HG03045 (cell line): ENCODE measurements around the gene KBTBD12.
"Not testable (repeated sequence)": the region's sequence is repeated elsewhere in the genome, so short reads cannot be mapped to it uniquely, and the experiment has no call there.

Experiments
- ATAC-seq: cut with Tn5 transposase; IDR thresholded peaks from one replicate; pipeline ENCODE4 v1.9.1; 2021; ENCODE audit warnings: mild to moderate bottlenecking, moderate library complexity; ENCODE audit not compliant: unreplicated experiment

Gene KBTBD12, protein sequence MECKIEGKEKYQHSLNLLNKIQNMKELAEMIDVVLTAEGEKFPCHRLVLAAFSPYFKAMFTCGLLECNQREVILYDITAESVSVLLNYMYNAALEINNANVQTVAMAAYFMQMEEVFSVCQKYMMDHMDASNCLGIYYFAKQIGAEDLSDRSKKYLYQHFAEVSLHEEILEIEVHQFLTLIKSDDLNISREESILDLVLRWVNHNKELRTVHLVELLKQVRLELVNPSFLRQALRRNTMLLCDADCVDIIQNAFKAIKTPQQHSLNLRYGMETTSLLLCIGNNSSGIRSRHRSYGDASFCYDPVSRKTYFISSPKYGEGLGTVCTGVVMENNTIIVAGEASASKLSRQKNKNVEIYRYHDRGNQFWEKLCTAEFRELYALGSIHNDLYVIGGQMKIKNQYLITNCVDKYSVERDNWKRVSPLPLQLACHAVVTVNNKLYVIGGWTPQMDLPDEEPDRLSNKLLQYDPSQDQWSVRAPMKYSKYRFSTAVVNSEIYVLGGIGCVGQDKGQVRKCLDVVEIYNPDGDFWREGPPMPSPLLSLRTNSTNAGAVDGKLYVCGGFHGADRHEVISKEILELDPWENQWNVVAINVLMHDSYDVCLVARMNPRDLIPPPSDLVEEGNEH

GRCh38 chr3:127915115-127915936, at the start of gene KBTBD12:
Gene KBTBD12 (plus strand): TSS chr3:127915232. CDS start chr3:127923062, 7,830 bp downstream.
- no peak for ATAC-seq

DNA sequence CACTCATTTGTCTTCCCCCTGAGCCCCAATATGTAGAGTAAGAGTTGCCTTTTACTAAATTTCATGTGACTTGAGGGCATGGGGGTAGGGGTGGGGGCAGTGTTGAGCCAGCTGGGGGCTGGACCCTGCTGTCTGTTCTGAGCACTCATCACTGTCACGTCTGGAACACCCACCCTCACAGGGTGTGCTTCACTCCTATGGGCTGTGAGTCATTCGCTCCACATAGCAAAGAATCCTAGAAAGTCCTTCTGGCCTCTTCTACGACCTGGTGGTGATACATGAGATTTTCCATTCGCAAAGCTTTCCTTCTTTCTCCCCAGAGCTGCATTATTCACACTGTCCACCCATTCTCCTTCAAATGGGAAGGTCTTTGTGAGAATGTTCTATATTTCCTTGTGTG, 49.1 kb upstream of the KBTBD12 start:
- no peak for ATAC-seq

DNA sequence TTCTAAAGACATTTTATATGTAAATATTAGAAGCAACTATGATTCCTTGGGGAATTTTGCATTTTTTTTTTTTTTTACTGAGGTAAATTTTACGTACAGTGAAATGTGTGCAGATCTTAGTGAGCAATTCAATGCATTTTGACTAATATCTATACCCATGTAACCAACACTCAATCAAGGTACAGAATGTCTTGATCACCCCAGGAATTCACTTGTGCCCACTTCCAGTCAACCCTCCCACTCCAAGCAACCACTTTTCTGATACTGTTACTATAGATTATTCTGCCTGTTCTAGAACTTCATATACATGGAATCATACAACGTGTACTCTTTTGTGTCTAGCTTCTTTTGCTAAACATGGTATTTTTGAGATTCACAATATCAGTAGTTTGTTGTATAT, 47.6 kb upstream of the KBTBD12 start:
- ATAC-seq, result no peak

DNA sequence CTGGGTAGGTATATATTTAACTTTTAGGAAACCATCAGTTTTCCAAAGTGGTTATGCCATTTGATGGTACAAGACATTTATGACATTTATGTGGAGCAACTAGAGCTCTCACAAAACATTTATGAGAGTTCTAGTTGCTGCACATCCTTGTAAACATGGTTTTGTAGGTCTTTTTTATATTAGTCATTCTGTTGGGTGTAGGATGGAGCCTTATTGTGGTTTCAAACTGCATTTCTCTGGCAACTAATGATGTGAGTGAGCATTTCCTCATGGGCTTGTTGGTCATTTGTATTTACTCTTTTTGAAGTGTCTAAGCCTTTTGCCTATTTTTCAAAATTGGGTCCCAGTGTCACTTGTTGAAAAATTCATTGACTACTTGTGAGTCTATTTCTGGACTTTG, 47.0 kb upstream of the KBTBD12 start:
- ATAC-seq, result no peak

GRCh38 chr3:127870156-127870555, 44.9 kb upstream of the KBTBD12 start:
- ATAC-seq, result no peak

GRCh38 chr3:127874097-127874496, 40.9 kb upstream of the KBTBD12 start:
- not testable (repeated sequence) for ATAC-seq

- ATAC-seq, result no peak
Observed at GRCh38 chr3:127881586-127881985, 33.4 kb upstream of the KBTBD12 start.

DNA sequence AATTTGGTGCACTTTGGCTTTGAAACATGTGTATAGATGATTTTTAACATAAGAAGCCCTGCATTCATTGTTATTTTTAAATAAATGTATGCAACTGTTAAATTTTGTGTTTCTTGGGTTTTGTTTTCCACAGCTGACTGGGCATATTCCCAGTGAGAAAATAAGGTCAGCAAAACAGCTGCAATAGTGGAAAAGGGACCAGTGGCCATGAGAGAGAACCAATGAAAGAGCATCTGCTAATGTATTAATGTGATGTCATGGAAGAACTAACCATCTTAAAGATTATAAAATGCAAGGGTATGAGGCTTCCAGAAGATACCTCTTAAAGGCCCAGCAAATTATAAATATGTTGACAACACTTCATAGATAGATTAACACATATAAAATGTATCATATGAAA, 31.0 kb upstream of the KBTBD12 start:
- ATAC-seq, result no peak

GRCh38 chr3:127886231-127886955, 28.6 kb upstream of the KBTBD12 start:
- no peak for ATAC-seq

DNA sequence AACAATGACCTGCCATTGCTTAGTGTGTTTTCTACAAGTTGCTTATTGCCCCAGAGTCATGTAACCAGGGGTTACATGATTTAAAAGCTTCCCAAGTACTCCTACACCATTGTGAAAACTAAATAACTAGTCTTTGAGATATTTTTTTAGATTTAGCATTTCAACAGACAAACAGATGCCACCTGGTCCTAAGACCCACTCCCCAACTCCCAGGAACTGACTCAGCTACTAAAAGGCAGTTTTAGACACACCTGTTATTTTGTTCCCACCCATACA, 28.1 kb upstream of the KBTBD12 start:
- no peak for ATAC-seq

GRCh38 chr3:127887321-127887720, 27.7 kb upstream of the KBTBD12 start:
- no peak for ATAC-seq

GRCh38 chr3:127888156-127888555, 26.9 kb upstream of the KBTBD12 start:
- ATAC-seq, result no peak

DNA sequence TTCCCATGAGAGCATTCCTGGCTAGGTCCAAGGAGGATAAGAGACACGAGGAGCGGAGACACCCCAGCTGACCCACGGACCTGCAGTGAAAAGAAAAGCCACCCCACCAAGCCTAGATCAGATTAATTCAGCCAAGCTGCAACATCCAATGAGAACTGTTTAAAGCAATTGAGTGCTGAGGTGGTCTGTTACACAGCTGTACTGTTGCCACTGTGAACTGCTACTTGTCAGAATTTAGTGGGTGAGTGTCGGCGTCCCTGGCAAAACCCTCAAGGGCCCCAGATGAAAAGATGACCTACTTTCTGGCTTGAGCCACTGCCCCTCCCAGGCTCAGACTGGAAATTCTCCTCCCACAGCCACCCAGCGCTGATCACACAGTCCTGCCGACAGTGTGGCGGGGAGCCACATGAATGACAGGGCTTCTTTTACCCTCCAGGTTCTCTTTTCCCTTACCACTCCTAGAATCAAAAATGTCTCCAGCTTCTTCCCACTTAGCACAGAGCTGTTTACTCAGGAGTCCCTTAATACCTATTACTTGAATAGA, 26.4 kb upstream of the KBTBD12 start:
- ATAC-seq, result no peak

- no peak for ATAC-seq
Observed at GRCh38 chr3:127889461-127889863, 25.6 kb upstream of the KBTBD12 start.

GRCh38 chr3:127889976-127890650, 24.9 kb upstream of the KBTBD12 start:
- ATAC-seq, result no peak

DNA sequence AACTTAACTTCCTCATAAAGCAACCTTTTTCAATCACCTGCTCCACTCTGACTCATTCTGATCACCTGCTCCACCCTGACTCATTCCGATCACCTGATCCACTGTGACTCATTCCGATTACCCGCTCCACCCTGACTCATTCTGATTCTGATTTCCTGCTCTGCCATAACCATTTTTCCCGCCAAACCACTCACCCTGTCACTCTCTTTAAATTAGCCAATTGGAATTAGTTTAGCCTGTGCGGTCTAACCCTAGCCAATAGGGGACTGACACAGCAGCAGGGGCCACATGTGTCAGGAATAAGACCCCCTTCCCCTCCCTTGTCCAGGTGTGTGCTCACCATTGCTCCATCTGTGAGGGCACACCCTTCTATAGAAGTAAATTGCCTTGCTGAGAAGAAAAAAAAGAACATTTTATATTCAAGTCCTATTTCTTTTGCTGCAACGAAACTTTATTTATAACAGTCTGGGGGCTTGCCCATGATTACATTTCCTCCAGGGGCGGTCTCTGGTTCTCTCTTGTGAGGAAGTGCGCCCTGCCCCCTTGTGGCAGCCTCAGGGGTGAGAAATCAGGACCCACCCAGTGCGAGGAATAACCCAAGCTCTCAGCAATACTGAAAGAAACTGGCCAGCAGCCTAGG, 24.3 kb upstream of the KBTBD12 start:
- ATAC-seq, result not testable (repeated sequence)

DNA sequence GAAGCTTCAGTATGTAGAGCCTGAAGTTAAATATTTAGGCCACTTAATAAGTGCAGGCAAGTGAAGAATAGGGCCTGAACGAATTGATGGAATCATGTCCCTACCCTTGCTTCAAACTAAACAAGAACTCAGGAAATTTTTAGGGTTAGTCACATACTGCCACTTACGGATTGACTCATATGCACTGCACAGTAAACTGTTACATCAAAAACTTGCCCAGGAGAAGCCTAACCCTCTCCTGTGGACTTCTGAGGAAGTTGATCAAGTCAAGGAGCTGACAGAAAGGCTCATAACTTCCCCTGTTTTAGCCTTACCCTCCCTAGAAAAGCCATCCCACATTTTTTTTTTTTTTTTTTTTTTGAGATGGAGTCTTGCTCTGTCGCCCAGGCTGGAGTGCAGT, 20.6 kb upstream of the KBTBD12 start:
- ATAC-seq, result no peak

GRCh38 chr3:127899200-127899599, 15.8 kb upstream of the KBTBD12 start:
- no peak for ATAC-seq

DNA sequence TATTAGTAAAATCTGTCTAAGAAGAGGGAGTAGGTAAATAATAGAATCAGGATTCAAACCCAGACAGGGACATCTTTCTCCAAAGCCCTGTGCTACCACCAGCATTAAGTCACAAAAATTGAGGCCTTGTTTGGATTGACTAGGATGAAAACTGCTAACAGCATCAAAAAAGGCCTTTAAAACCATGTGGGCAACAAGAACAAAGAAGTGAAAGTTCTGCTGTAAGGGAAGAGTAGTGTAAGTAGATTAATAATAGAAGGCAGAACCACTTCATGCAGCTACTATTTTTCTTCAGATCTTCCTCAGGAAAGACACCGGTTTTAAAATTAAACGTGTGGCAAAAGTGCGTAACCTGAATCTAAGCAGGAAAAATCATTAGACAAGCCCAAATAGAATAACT, 15.3 kb upstream of the KBTBD12 start:
- no peak for ATAC-seq

DNA sequence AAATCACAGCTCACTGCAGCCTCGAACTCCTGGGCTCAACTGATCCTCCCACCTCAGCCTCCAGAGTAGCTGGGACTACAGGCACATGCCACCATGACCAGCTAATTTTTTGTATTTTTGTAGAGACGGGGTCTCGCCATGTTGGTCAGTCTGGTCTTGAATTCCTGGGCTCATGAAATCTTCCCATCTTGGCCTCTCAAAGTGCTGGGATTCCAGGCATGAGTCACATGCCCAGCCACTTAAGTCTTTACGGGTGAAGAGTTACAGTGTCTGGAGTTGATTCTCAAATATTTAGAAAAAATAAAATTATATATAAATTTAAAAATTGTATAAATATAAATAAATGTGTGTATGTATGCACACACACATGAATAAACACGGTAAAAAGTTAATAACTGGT, 14.5 kb upstream of the KBTBD12 start:
- ATAC-seq, result no peak
